GM12878 (cell line): ENCODE measurements around the gene TAGLN. TPM values are rescaled to one million over a fixed set of nuclear protein-coding genes. Genes with fewer than 3 reads are reported as not detected.

Source experiments
- ATAC-seq: fragments of 200-7000 bp; cut with Tn5 transposase; 3 replicates; pipeline ENCODE4 v1.9.1; 2020; ENCODE audit warnings: mild to moderate bottlenecking, moderate library complexity
- BruUV-seq: library from RNA; stranded (reverse); fragments of 400-500 nt; replicated peaks from 2 replicates; lab custom pipeline; 2021; lab: Mats Ljungman, UMichigan
- CTCF ChIA-PET: fragments of 300-600 bp; sonication (Branson Sonifier 250); formaldehyde crosslinking; extraction: SDS; loops from one replicate; lab custom pipeline; 2021; ENCODE audit warnings: inconsistent platforms; lab: Yijun Ruan, JAX
- POLR2A ChIA-PET: fragments of 350-600 bp; formaldehyde crosslinking; extraction: SDS; loops from one replicate; lab custom pipeline; 2021; ENCODE audit warnings: inconsistent platforms; lab: Charles Lee
- RAD21 ChIA-PET: fragments of 300-600 bp; sonication (Branson Sonifier 250); formaldehyde crosslinking; loops from one replicate; lab custom pipeline; 2023; ENCODE audit warnings: antibody characterized with exemption; ENCODE audit not compliant: unreplicated experiment; lab: Charles Lee
- SMC1A ChIA-PET: fragments of 300-600 bp; sonication (Branson Sonifier 250); formaldehyde crosslinking; loops from one replicate; lab custom pipeline; 2023; ENCODE audit not compliant: unreplicated experiment, uncharacterized antibody; lab: Charles Lee
- DNase-seq: peaks from one replicate; pipeline ENCODE4 v3.0.0-alpha.2; 2011; ENCODE audit warnings: low read depth, low spot score
- FAIRE-seq: peaks from 3 replicates; lab custom pipeline; 2011; peaks lifted over from hg19 to GRCh38; lab: Jason Lieb, UNC
- H2AFZ ChIP-seq: 2 replicates; pipeline ENCODE4 v1.6.0; 2011; ENCODE audit warnings: low read depth, low read length, control low read depth; ENCODE audit not compliant: control insufficient read depth
- H3K27ac ChIP-seq: 2 replicates; pipeline ENCODE4 v1.5.1; 2011; ENCODE audit warnings: control low read depth; ENCODE audit not compliant: control insufficient read depth, insufficient read depth
- H3K27me3 ChIP-seq, 2 experiments: replicated peaks in 1 of 2; 2 replicates each; pipeline versions ENCODE4 v1.6.0 to v1.6.1; 2011; ENCODE audit warnings: low read length in 1 of 2; ENCODE audit not compliant: control insufficient read depth in 2 of 2, insufficient read depth in 2 of 2
- H3K36me3 ChIP-seq, 2 experiments: 2 replicates each; pipeline ENCODE4 v1.5.1; 2011; ENCODE audit warnings: low read length in 1 of 2; ENCODE audit not compliant: control insufficient read depth in 2 of 2, insufficient read depth in 2 of 2
- H3K4me1 ChIP-seq: 2 replicates; pipeline ENCODE4 v1.6.1; 2011; ENCODE audit warnings: mild to moderate bottlenecking, low read length, moderate library complexity, mixed read lengths; ENCODE audit not compliant: control insufficient read depth, insufficient read depth
- H3K4me2 ChIP-seq: 2 replicates; pipeline ENCODE4 v1.6.0; 2011; ENCODE audit warnings: control low read depth; ENCODE audit not compliant: control insufficient read depth, insufficient read depth
- H3K4me3 ChIP-seq: fragments of 200-600 bp; sonication (generic); 2 replicates; pipeline ENCODE4 v1.5.1; 2016
- H3K79me2 ChIP-seq: 2 replicates; pipeline ENCODE4 v1.6.0; 2011; ENCODE audit warnings: low read length; ENCODE audit not compliant: control insufficient read depth, insufficient read depth
- H3K9ac ChIP-seq: 2 replicates; pipeline ENCODE4 v1.8.0; 2011; ENCODE audit warnings: low read length, control low read depth, mixed read lengths; ENCODE audit not compliant: control insufficient read depth, insufficient read depth
- H3K9me3 ChIP-seq: replicated peaks from 3 replicates; pipeline ENCODE4 v1.5.1; 2011; ENCODE audit warnings: mild to moderate bottlenecking, low read length; ENCODE audit not compliant: control insufficient read depth, insufficient read depth
- H4K20me1 ChIP-seq: 2 replicates; pipeline ENCODE4 v1.6.0; 2011; ENCODE audit not compliant: control insufficient read depth, insufficient read depth
- GABPA ChIP-seq: IDR thresholded peaks from 2 replicates; pipeline ENCODE4 v1.6.1; 2014; ENCODE audit warnings: antibody characterized with exemption, low read depth, mild to moderate bottlenecking, inconsistent platforms
- POLR2A ChIP-seq: IDR thresholded peaks from 2 replicates; pipeline ENCODE4 v1.6.1; 2011; ENCODE audit warnings: low read depth, mild to moderate bottlenecking, low read length
- USF2 ChIP-seq: IDR thresholded peaks from 2 replicates; pipeline ENCODE4 v1.6.1; 2011; ENCODE audit warnings: low read depth, low read length, improper control_type of control experiment, borderline replicate concordance
- WGBS: methylation state at CpG from one replicate; pipeline ENCODE4 v1.1.6; 2016; ENCODE audit warnings: low lambda C conversion rate; ENCODE audit not compliant: insufficient replicate concordance, insufficient coverage; ENCODE audit errors: missing lambda C conversion rate; 5-methylcytosine and 5-hydroxymethylcytosine counted together
- in situ Hi-C: fragments of 300-500 bp; cut with MboI; formaldehyde crosslinking; loops from 9 replicates; pipeline ENCODE4 v1.14.3; 2018; ENCODE audit warnings: mixed read lengths
- intact Hi-C: fragments of 100-400 bp; cut with micrococcal nuclease; formaldehyde crosslinking; loops from one replicate; pipeline ENCODE4 v1.14.2; 2022; ENCODE audit not compliant: unreplicated experiment
- polyA plus RNA-seq, 11 experiments: library from polyadenylated mRNA; depleted of rRNA in 4 of 11; unstranded in 6 of 11; stranded (reverse) in 5 of 11; fragments of >200 nt; fragmentation: Nextera tagmentation in 4 of 11; fragmentation: Illumina TruSeq in 1 of 11; extraction: Ambion mirVana in 4 of 11; extraction: Trizol in 1 of 11; gene quantifications; 1 replicate in 1 of 11; 2 replicates in 10 of 11; pipeline versions ENCODE4 v1.2.1 to v1.2.3, GENCODE V29; 2011 to 2016; ENCODE audit warnings: inconsistent platforms in 2 of 11, missing spikeins in 2 of 11, low read depth in 1 of 11
- total RNA-seq, 4 experiments: library from RNA; depleted of rRNA in 3 of 4; stranded (reverse); fragments of >200 nt in 3 of 4; fragmentation: Illumina TruSeq in 1 of 4; extraction: Trizol in 1 of 4; gene quantifications; 2 replicates each; pipeline versions ENCODE4 v1.2.1 to v1.2.3, GENCODE V29; 2013 to 2021

Gene TAGLN
- total and polyA plus RNA-seq, 10 of the 15 experiments (the other 5 are each of a cell fraction or from before 2014, with no cell fraction given), result 0.26 to 4.6 (median 1.7) TPM

- H3K36me3 ChIP-seq, result peaks cover 42 to 44% of the 10 kb centered on the region in 2 experiments; a peak in 3 of 4 replicates
- ChIA-PET POLR2A (no interaction called here), CTCF (interaction anchor here (4.4 to 17.3 kb wide), 2 partner anchors 42 to 118 kb away, joined by 26 to 422 read pairs; partner anchors contain the start of gene SIDT2), RAD21 (no interaction called here), SMC1A (interaction anchor here (0.7 to 12.2 kb wide), 2 partner anchors 40 to 42 kb away, joined by 3 to 187 read pairs; partner anchors contain the start of gene SIDT2)
- no peak overlapping the region for H3K27ac ChIP-seq
- DNase-seq (no peak), FAIRE-seq (no peak), ATAC-seq (no peak)
- H2AFZ ChIP-seq, result no peak overlapping the region
- H3K79me2 ChIP-seq, result no peaks in the 10 kb centered on the region
- 95% methylated on average over 14 of the region's 14 CpGs for WGBS
- no peaks in the 10 kb centered on the region; the same call in 1 of the 2 replicates for H4K20me1 ChIP-seq
- intact Hi-C loops (no loop called here), in situ Hi-C loops (no loop called here)
- no peak overlapping the region for H3K4me3 ChIP-seq
- no peak overlapping the region for H3K4me2 ChIP-seq
- H3K9me3 ChIP-seq, result no peaks in the 10 kb centered on the region
- TF ChIP-seq GABPA (no peak), POLR2A (0 out of 2 replicates have a peak, but pooled peaks have one; percentile 2)
- no TSS peak for BruUV-seq
- no peak overlapping the region for H3K9ac ChIP-seq
- no peaks in the 10 kb centered on the region for H3K4me1 ChIP-seq
- no peaks in the 10 kb centered on the region for H3K27me3 ChIP-seq
Observed at GRCh38 chr11:117222991-117223740, 24.0 kb downstream of the TAGLN start.

GRCh38 chr11:117223741-117224689 is 24.8 kb downstream of the TAGLN start:
- in situ Hi-C loops, result no loop called here
- no peak for FAIRE-seq
- SMC1A ChIA-PET, result interaction anchor here (0.6 to 12.2 kb wide), 4 partner anchors 12 to 853 kb away, joined by 3 to 187 read pairs (median 3); partner anchors contain the start of gene SIDT2

More at GRCh38 chr11:117223741-117224689, 24.8 kb downstream of the TAGLN start:
- H3K79me2 ChIP-seq, result peaks cover under 1% of the 10 kb centered on the region
- DNase-seq (no peak), ATAC-seq (no peak)
- WGBS, result 92% methylated on average over 17 of the region's 17 CpGs
- no peak overlapping the region for H3K4me3 ChIP-seq
- no peaks in the 10 kb centered on the region for H3K27me3 ChIP-seq
- H3K36me3 ChIP-seq, result peaks cover 39 to 40% of the 10 kb centered on the region in 2 experiments; a peak in 3 of 4 replicates
- no peak overlapping the region for H3K27ac ChIP-seq
- ChIA-PET CTCF (interaction anchor here (4.4 to 17.3 kb wide), 2 partner anchors 43 to 118 kb away, joined by 26 to 422 read pairs; partner anchors contain the start of gene SIDT2), POLR2A (no interaction called here), RAD21 (interaction anchor here (9.9 kb wide), 1 partner anchor 43 kb away, joined by 159 read pairs; the partner anchor contains the start of gene SIDT2)
- H3K9me3 ChIP-seq, result no peaks in the 10 kb centered on the region
- no peak overlapping the region for H2AFZ ChIP-seq
- H3K4me2 ChIP-seq, result no peak overlapping the region
- H3K9ac ChIP-seq, result no peak overlapping the region
- no peak for TF ChIP-seq USF2
- TF ChIP-seq POLR2A, result peak; percentile 57
- H3K4me1 ChIP-seq, result no peaks in the 10 kb centered on the region
- no peaks in the 10 kb centered on the region; the same call in 1 of the 2 replicates for H4K20me1 ChIP-seq
- intact Hi-C loops, result no loop called here
- no TSS peak for BruUV-seq
